Measurements from ENCODE around the gene FBLN1.
"Not testable (repeated sequence)": the region's sequence is repeated elsewhere in the genome, so short reads cannot be mapped to it uniquely, and the experiment has no call there.

FBLN1 gene

DNA sequence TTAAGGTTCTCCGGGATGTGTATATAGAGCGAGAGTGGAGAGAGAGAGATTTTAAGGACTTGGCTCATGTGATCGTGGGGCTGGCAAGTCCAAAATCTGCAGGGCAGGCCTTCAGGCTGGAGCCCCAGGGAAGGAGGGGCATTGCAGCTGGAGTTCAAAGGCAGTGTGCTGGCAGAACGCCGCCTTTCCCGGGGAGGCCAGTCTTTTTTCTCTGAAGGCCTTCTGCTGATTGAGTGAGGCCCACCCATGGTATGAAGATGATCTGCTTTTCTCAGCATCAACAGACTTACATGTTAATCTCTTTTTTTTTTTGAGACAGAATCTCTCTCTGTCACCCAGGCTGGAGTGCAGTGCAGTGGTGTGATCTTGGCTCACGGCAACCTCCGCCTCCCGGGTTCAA lies 25.4 kb downstream of the FBLN1 start:
- DNase-seq, result no peak

DNA sequence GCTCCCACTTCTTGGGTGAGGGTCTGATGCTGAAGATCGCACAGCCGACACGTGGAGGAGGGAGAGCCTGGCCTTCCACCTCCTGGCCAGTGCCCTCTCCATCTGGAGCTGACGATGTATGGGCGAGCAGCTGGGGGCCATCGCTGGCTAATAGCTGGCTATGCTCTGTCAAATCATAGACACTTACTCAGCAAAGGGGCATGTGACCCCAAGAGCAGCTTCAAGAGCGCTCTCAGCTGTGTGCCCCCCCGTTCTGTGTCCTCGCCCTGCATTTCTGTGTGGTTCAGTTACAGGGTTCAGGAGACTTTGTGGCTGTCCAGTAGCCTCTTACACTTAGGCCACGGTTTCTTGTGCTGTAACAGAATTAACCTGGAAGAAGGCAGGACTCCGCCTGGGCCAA lies 26.4 kb downstream of the FBLN1 start:
- no peak for DNase-seq

DNA sequence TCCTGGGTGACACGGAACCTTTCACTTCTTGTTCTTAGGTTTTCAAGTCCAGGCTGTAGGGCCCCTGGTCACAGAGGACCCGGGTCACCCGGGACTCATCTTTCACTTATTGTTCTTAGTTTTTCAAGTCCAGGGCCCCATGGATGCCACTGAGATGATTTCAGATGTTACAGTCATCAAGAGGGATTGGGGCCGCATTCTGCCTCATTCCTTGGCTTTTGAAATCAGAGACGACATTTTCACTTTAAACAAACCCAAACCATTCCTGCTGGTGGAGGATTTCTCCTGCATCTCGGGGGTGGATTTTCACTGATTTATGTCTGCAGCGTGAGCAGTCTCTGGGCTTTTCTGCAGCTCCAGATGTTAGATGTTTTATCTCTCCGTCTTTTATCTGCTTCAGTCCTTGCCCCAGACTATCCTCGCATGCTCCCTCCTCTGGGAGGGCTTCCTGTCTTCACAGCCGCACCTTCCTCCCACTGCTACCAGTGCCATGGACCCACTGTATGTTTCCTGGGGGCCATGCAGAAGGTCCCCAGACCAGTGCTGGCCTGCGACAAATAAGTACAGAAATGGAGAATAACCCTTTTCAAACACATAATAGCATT lies 27.4 kb downstream of the FBLN1 start:
- no peak for DNase-seq

GRCh38 chr22:45531441-45532234 lies 29.0 kb downstream of the FBLN1 start:
- no peak for DNase-seq

DNA sequence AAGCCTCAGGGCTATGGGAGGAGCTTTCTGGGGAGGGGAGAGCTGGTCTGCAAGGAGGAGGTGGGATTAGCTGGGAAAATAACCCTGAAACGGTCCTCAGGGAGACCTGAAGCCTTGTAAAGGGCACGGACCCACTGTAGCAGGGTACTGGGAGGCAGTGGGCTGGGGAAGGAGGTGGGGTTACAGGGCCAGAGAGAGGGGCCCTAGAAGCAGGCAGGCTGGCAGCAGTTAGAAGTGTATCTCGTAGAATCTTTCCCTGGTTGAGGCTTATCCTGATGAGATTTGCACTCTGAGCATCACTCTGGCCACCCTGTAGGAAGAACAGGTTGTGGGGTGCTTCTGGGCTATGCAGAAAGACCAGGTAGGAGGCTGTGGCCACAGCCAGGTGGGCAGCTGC lies 29.6 kb downstream of the FBLN1 start:
- no peak for DNase-seq

DNA sequence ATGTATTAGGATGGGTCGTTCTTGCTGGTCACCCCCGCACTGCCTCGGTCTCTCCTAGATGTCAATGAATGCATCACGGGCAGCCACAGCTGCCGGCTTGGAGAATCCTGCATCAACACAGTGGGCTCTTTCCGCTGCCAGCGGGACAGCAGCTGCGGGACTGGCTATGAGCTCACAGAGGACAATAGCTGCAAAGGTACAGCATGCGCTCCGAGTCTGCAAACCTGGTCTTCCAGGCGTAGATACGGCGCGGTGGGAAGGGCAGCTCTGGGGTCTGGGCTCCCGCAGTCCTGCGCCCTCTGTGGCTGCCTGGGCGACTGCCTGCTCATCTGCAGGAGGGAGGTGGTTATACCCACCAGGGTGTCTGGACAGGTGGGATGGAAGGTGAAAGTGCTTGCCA lies 31.0 kb downstream of the FBLN1 start:
- no peak for DNase-seq

DNA sequence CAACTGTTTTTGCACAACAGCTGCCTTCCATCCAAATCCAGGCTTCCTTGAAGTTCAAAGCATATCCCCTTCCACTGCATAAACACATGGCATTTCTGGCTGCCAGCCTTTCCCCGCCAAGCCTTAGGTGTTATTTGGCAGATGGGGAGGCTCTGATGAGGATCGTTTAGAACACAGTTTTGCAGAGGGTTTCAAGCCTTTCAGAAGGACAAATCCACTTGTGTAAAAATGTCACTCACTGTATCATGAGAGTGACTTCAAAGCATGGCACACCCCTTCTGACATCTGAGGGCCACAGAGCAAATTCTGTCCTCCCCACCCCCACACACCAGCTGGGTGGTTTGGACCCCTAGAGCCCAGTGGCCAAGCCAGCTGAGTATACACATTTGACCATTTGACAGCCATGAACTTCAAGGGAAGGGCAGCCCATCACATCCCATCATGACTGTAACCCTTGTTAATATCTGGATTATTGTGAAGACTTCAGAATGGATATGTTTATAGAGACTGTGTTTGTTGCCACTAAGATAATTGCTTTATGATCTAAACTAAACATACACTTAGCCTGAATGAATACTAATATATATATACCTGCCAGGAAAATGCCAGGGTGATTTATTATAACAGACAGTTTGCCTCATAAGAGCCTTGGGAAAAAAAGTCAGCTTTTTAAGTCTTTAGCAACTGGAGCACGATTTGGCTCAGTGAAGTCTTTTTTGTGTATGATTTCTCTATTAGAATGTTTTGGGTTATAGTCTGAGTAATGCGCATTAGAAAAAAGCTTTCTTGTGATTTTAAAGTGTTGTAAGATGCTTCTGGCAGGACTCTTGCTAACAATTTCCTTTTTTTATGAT lies 31.9 kb downstream of the FBLN1 start:
- no peak for DNase-seq

DNA sequence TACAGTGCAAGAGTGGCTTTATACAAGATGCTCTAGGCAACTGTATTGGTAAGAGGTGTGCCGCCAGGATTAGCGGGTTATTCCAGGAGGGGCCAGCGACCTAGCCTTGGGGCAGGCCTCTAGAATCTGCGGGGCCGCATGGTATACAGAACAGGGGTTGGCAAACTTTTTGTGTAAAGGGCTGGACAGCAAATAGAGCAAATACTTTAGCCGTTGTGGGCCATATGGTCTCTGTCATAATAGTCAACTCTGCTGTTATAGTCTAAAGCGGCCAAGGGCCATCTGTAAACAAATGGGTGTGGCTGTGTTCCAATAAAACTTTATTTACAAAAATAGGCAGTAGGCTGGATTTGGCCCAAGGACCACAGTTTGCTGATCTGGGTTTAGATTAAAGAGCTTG lies 32.6 kb downstream of the FBLN1 start:
- DNase-seq, result no peak

DNA sequence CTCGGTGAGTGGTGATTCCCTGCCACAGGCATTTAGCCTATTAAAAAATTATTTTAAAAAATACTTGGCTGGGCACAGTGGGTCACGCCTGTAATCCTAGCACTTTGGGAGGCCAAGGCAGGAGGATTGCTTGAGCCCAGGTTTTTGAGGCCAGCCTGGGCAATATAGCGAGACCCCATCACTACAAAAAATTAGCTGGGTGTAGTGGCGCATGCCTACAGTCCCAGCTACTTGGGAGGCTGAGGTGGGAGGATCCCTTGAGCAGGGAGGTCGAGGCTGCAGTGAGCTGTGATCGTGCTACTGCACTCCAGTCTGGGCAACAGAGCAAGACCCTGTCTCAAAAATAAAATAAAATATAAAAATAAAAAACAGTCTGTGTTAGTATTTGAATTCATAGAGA lies 33.2 kb downstream of the FBLN1 start:
- DNase-seq, result not testable (repeated sequence)

DNA sequence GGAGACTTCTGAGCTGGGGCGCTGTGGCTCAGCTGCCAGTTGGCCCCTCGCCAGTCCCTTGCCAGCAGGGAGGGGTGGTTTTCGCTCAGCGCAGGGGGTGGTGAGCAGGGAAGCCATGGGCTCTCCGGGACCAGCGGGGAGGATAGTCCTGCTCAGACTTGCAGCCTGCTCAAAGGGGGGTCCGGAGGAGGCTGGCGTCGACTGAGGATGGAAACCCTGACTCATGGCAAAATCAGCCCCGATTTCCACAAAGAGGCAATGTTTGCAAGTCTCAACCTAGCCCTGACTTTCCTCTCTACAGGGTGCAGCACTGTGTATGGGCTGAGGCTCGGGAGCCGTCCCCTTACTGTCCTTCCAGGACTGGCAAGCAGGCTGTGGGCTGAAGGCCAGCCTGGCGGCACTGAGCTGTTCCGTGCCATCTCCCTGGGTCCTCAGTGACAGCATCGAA lies 35.1 kb downstream of the FBLN1 start:
- no peak for DNase-seq

- no peak for DNase-seq
Observed at GRCh38 chr22:45538281-45538680, 35.6 kb downstream of the FBLN1 start.

DNA sequence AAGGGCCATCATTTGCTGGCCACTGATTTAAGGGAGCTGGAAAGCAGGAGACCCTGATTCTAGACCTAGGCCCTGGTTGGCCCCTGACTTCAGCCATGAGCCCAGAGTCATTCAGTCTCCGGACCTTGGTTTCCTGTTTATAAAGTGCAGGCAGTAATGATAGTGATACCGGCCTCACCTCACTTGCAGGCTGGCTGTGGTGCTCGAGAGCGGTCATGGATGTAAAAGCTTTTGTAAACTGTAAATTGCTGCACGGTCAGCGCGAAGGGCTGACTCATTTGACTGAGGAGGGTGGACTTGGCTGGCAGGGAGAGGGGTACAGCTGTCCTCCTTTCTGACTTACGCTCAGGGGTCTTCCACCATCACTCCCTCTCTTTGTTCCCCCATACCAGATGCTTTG lies 37.4 kb downstream of the FBLN1 start:
- no peak for DNase-seq

DNA sequence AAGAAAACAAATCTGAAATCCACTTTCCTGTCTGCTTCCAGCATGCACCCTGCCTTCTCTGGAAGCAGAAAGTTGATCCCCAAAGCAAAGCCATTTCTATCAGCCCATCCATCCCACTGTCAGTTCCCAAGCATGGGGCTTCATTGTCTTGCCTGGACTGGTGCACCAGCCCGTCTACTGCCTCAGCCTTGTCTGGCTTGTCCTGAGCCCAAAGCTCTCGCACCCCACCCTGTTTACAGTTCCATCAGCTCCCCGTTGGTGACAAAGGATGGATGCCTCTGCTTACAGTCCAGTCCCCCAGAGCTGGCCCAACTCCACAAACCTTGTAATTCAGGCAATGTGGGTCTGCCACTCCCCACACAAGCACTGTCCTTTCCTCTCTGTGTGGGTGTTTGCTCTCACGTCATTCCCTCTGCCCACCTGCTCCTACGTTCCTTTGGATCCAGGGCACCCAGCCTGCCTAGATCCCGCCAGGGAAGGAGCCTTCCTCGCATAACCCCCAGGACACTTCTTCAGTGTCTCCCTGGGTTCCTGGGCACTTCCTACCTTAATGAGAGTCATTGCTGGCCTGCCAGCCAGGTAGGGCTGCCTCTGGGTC lies 38.8 kb downstream of the FBLN1 start:
- no peak for DNase-seq

GRCh38 chr22:45542001-45542520 lies 39.4 kb downstream of the FBLN1 start:
- no peak for DNase-seq

GRCh38 chr22:45542736-45543135 lies 40.1 kb downstream of the FBLN1 start:
- not testable (repeated sequence) for DNase-seq

- no peak for DNase-seq
Observed at GRCh38 chr22:45543243-45543642, 40.6 kb downstream of the FBLN1 start.

DNA sequence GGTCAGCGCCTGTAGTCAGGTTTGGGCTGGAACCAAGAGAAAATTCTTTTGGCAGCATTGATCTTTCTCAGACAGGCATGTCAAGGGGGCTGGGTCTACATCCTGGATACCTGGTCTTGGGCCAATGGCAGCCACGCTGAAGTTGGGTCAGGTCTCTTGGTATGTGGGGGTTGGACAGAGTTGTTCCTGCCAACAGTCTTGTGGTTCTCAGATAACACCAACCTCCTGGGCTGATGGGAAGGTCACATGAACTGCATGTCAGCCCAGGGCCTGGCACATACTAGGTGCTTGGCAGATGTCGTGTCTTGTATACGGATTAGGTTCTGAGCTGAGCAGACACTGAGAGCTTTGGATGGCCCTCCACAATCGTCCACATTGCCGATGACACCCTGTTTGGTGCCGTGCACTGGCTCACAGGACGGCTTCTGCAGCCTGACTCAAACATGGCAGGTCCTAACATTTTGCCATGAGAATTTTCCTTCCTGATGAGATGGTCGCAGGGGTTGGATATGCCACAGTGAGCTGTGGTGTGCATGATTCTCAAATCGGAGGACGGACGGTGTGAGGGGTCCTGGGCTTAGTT lies 42.0 kb downstream of the FBLN1 start:
- DNase-seq, result no peak

- DNase-seq, result no peak
Observed at GRCh38 chr22:45546333-45547015, 43.8 kb downstream of the FBLN1 start.

- no peak for DNase-seq
Observed at GRCh38 chr22:45547016-45547345, 44.3 kb downstream of the FBLN1 start.

- DNase-seq, result no peak
Observed at GRCh38 chr22:45547731-45548130, 45.0 kb downstream of the FBLN1 start.

DNA sequence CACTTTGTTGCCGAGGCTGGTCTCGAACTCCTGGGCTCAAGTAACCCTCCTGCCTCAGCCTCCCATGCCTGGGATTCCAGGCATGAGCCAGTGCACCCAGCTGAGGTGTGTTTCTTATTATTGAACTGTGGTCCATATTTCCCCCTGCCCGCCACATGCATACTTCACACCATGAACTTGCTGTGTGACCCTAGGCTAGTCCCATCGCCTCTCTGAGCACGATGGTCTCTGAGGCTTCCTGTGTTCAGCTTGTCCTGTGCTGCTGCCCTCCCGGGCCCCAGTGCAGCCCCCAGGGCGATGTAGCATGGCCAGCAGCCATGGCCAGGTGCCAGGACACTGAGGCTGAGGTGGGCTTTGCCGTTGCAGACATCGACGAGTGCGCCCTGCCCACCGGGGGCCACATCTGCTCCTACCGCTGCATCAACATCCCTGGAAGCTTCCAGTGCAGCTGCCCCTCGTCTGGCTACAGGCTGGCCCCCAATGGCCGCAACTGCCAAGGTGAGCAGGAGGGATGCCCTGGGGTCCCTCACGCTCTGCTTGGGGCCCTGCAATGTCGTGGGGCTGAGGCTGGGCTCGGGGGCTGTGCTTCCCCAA lies 45.7 kb downstream of the FBLN1 start:
- no peak for DNase-seq
